ENCODE measurements around the gene DLG2. TPM values are rescaled to one million over a fixed set of nuclear protein-coding genes. Genes with fewer than 3 reads are reported as not detected.
"Not testable (repeated sequence)": the region's sequence is repeated elsewhere in the genome, so short reads cannot be mapped to it uniquely, and the experiment has no call there.

DLG2 gene
- total RNA-seq, 3 donors from 2014 or later (not counting 1 experiment from before 2014, with no cell fraction given), result 1.7 to 2.9 (median 2.2) TPM

DNA sequence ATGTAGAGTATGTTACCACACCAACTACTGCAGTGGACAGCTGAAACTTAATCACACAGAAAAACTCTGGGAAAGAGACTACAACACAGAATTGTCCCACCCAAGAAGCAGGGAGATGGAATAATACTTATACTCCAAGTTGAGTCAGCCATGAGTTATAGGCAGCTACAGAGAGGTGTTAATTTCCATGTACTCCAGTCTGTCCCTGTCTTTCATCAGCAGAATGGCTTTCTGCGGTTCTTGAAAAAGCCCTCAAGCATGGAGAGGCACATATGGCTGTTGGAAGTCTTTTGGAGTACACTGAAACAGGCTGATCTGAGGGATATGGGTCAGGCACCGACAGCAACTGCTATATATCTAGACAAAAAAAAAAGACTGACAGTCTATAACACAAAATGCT, 219.5 kb downstream of the DLG2 start:
- H3K4me1 ChIP-seq (ENCODE audit: control insufficient read depth, insufficient read depth, low read length), result no peaks in the 10 kb centered on the region
- H3K4me3 ChIP-seq (ENCODE audit: low read length), result no peak overlapping the region
- Mint-ChIP-seq H3K4me1 (no peaks in the 10 kb centered on the region), H3K9me3 (peaks cover 22 to 23% of the 10 kb centered on the region in 2 donors), H3K27me3 (ENCODE audit: low read depth in 2 of 2) (no peaks in the 10 kb centered on the region), H3K4me3 (no peak overlapping the region), H3K36me3 (no peaks in the 10 kb centered on the region), H3K27ac (no peak overlapping the region)
- WGBS (ENCODE audit: insufficient coverage), result 75% methylated on average over 1 of the region's 2 CpGs
- no peak overlapping the region for H3K27ac ChIP-seq (ENCODE audit: low read length)
- H3K27me3 ChIP-seq (ENCODE audit: control insufficient read depth, insufficient read depth, low read length), result no peaks in the 10 kb centered on the region
- H3K9me3 ChIP-seq (ENCODE audit: control insufficient read depth, insufficient read depth, low read length), result no peaks in the 10 kb centered on the region
- H3K36me3 ChIP-seq (ENCODE audit: control insufficient read depth, insufficient read depth, low read length), result no peaks in the 10 kb centered on the region
- intact Hi-C loops (cut with micrococcal nuclease), result no loop called here
- TF ChIP-seq, protein P1, sequence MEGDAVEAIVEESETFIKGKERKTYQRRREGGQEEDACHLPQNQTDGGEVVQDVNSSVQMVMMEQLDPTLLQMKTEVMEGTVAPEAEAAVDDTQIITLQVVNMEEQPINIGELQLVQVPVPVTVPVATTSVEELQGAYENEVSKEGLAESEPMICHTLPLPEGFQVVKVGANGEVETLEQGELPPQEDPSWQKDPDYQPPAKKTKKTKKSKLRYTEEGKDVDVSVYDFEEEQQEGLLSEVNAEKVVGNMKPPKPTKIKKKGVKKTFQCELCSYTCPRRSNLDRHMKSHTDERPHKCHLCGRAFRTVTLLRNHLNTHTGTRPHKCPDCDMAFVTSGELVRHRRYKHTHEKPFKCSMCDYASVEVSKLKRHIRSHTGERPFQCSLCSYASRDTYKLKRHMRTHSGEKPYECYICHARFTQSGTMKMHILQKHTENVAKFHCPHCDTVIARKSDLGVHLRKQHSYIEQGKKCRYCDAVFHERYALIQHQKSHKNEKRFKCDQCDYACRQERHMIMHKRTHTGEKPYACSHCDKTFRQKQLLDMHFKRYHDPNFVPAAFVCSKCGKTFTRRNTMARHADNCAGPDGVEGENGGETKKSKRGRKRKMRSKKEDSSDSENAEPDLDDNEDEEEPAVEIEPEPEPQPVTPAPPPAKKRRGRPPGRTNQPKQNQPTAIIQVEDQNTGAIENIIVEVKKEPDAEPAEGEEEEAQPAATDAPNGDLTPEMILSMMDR (IDR thresholded peaks at IDR 0.05), result no peak
- DNase-seq (no peak), ATAC-seq (no peak)

DNA sequence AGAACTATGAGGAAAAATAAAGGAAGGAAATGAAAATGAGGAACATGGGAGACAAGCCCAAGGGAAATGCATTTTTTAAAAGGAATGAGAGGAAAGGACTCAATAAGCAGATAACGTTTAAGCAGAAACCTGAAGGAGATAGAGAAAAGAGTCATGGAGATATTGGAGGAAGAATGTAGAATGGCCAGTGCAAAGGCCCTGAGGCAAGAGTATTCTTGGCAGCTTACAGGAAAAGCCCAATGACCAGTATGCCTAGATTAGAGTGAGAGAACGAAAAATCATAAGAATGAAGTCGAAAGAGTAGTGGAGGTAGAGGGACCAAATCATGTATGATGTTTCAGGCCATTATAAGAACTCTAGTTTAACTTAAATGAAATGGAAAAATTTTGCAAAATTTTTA, 220.3 kb downstream of the DLG2 start:
- no peaks in the 10 kb centered on the region for H3K4me1 ChIP-seq (ENCODE audit: control insufficient read depth, insufficient read depth, low read length)
- no peaks in the 10 kb centered on the region for H3K27me3 ChIP-seq (ENCODE audit: control insufficient read depth, insufficient read depth, low read length)
- TF ChIP-seq, protein P1 (IDR thresholded peaks at IDR 0.05), result no peak
- Mint-ChIP-seq H3K36me3 (no peaks in the 10 kb centered on the region), H3K4me3 (no peak overlapping the region), H3K27me3 (ENCODE audit: low read depth in 2 of 2) (no peaks in the 10 kb centered on the region), H3K9me3 (peaks cover 19 to 22% of the 10 kb centered on the region in 2 donors), H3K4me1 (no peaks in the 10 kb centered on the region), H3K27ac (no peak overlapping the region)
- intact Hi-C loops (cut with micrococcal nuclease), result no loop called here
- DNase-seq, result no peak
- no peak overlapping the region for H3K4me3 ChIP-seq (ENCODE audit: low read length)
- no peak overlapping the region for H3K27ac ChIP-seq (ENCODE audit: low read length)
- WGBS (ENCODE audit: insufficient coverage), result 72% methylated on average over 3 of the region's 3 CpGs
- H3K36me3 ChIP-seq (ENCODE audit: control insufficient read depth, insufficient read depth, low read length), result no peaks in the 10 kb centered on the region
- ATAC-seq, result no peak
- no peaks in the 10 kb centered on the region for H3K9me3 ChIP-seq (ENCODE audit: control insufficient read depth, insufficient read depth, low read length)

DNA sequence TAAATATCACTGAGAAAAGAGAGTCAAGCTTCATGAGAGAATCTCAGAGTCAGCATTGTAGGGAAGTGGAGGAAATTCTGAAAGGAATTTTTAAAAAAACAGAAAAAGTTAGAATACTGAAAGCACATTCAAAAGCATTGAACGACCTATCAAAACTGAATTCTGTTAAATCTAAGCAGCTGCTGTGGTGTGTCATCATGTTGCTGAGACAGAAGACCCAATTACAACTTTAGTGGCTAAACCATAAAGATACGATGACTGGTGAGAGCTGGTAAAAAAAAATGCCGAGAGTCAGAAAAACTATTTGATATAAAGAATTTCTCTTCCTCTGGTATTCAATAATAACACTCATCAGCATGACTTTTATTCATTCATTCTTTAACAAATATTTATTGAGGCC, 220.8 kb downstream of the DLG2 start:
- DNase-seq, result no peak
- no peak overlapping the region for H3K27ac Mint-ChIP-seq
- no peaks in the 10 kb centered on the region for H3K4me1 Mint-ChIP-seq
- Histone ChIP-seq H3K27me3 (ENCODE audit: control insufficient read depth, insufficient read depth, low read length) (no peaks in the 10 kb centered on the region), H3K4me1 (ENCODE audit: control insufficient read depth, insufficient read depth, low read length) (no peaks in the 10 kb centered on the region), H3K9me3 (ENCODE audit: control insufficient read depth, insufficient read depth, low read length) (no peaks in the 10 kb centered on the region), H3K4me3 (ENCODE audit: low read length) (no peak overlapping the region), H3K36me3 (ENCODE audit: control insufficient read depth, insufficient read depth, low read length) (no peaks in the 10 kb centered on the region), H3K27ac (ENCODE audit: low read length) (no peak overlapping the region)
- H3K4me3 Mint-ChIP-seq, result no peak overlapping the region
- 50% methylated on average over 1 of the region's 3 CpGs for WGBS (ENCODE audit: insufficient coverage)
- H3K9me3 Mint-ChIP-seq, result peaks cover 20 to 21% of the 10 kb centered on the region in 2 donors
- no peak for ATAC-seq
- TF ChIP-seq, protein P1 (IDR thresholded peaks at IDR 0.05), result no peak
- intact Hi-C loops (cut with micrococcal nuclease), result no loop called here
- no peaks in the 10 kb centered on the region for H3K27me3 Mint-ChIP-seq (ENCODE audit: low read depth in 2 of 2)
- no peaks in the 10 kb centered on the region for H3K36me3 Mint-ChIP-seq

DNA sequence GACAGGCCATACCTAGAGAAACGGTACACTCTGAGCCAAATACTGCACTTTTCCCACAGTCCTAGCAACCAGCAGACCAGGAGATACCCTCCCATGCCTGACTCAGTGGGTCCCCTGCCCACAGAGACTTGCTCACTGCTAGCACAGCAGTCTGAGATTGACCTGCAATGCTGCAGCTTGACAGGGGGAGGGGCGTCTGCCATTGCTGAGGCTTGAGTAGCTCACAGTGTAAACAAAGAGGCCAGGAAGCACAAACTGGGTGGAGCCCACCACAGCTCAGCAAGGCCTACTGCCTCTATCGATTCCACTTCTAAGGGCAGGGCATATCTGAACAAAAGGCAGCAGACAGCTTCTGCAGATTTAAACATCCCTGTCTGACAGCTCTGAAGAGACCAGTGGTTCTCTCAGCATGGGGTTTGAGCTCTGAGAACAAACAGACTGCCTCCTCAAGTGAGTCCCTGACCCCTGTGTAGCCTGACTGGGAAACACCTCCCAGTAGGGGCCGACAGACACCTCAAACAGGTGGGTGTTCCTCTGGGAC, 231.6 kb downstream of the DLG2 start:
- H3K27ac Mint-ChIP-seq; H3K4me3 Mint-ChIP-seq; ATAC-seq; H3K4me1 ChIP-seq (ENCODE audit: control insufficient read depth, insufficient read depth, low read length); H3K9me3 ChIP-seq (ENCODE audit: control insufficient read depth, insufficient read depth, low read length); H3K36me3 ChIP-seq (ENCODE audit: control insufficient read depth, insufficient read depth, low read length); H3K27ac ChIP-seq (ENCODE audit: low read length); intact Hi-C loops (cut with micrococcal nuclease); DNase-seq; H3K4me1 Mint-ChIP-seq; H3K27me3 ChIP-seq (ENCODE audit: control insufficient read depth, insufficient read depth, low read length); H3K27me3 Mint-ChIP-seq (ENCODE audit: low read depth in 2 of 2); H3K4me3 ChIP-seq (ENCODE audit: low read length): not testable (repeated sequence)
- Mint-ChIP-seq H3K36me3 (peaks cover 25% of the 10 kb centered on the region), H3K9me3 (peaks cover 24 to 36% of the 10 kb centered on the region in 2 donors)
- WGBS (ENCODE audit: insufficient coverage), result 59% methylated on average over 4 of the region's 4 CpGs
